NCI-H146 treated with DMSO at 0.1 percent for 48 hours (cell line): ENCODE results near the gene DNASE2B.
A peak's percentile ranks its signal among the peaks of the same experiment; 100 is the strongest.

ENCODE experiments used
- DNase-seq: peaks from one replicate; lab custom pipeline; 2025; ENCODE audit not compliant: unreplicated experiment; lab: John Stamatoyannopoulos, UW

The DNASE2B gene

GRCh38 chr1:84410328-84411095 lies 12.2 kb downstream of the DNASE2B start:
- no peak for DNase-seq

GRCh38 chr1:84412316-84412942 lies 14.1 kb downstream of the DNASE2B start:
- no peak for DNase-seq

- DNase-seq = no peak
Observed at GRCh38 chr1:84415396-84415795, 17.1 kb downstream of the DNASE2B start.

GRCh38 chr1:84422909-84423308 lies 24.6 kb downstream of the DNASE2B start:
- no peak for DNase-seq

- no peak for DNase-seq
Observed at GRCh38 chr1:84424513-84425149, 26.3 kb downstream of the DNASE2B start.

- no peak for DNase-seq
Observed at GRCh38 chr1:84425150-84425896, 27.0 kb downstream of the DNASE2B start.

- DNase-seq = no peak
Observed at GRCh38 chr1:84426376-84426775, 28.1 kb downstream of the DNASE2B start.

- DNase-seq = no peak
Observed at GRCh38 chr1:84427250-84428188, 29.2 kb downstream of the DNASE2B start.

GRCh38 chr1:84428235-84428634 lies 30.0 kb downstream of the DNASE2B start:
- DNase-seq = peak; percentile 70

GRCh38 chr1:84429231-84429630 lies 30.9 kb downstream of the DNASE2B start:
- no peak for DNase-seq

GRCh38 chr1:84430546-84430945 lies 32.3 kb downstream of the DNASE2B start:
- no peak for DNase-seq

GRCh38 chr1:84433258-84434080 lies 35.2 kb downstream of the DNASE2B start:
- peak; percentile 98 for DNase-seq

- no peak for DNase-seq
Observed at GRCh38 chr1:84434081-84434769, 35.9 kb downstream of the DNASE2B start.

- DNase-seq = no peak
Observed at GRCh38 chr1:84434801-84435549, 36.7 kb downstream of the DNASE2B start.

- no peak for DNase-seq
Observed at GRCh38 chr1:84436876-84437655, 38.8 kb downstream of the DNASE2B start.

GRCh38 chr1:84442256-84442655 lies 44.0 kb downstream of the DNASE2B start:
- DNase-seq = peak; percentile 29
